ENCODE results near the gene CTDSPL.

CTDSPL gene

DNA sequence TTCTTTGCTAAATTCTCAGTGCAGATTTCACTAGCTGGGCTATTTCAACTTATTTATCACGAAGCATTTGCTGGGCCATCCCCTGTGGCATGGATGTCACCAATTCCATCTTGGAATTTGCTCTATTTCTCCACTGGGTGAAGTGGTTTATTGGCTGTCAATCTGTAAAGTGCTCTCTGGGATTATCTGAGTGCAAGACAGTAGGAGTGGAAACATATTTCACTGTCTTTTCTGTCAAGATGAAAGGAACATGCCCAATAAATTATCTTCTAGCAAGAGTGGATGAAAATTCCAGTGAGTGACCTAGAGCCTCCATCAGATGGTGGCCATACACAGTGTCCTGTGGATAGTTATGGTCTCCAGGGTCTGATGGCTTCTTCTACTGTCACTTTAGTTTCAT, 25.1 kb upstream of the CTDSPL start:
- Mint-ChIP-seq H3K27me3 (no peaks in the 10 kb centered on the region), H3K36me3 (no peaks in the 10 kb centered on the region), H3K4me1 (no peaks in the 10 kb centered on the region), H3K9me3 (no peaks in the 10 kb centered on the region), H3K27ac (no peak overlapping the region), H3K4me3 (no peak overlapping the region)

DNA sequence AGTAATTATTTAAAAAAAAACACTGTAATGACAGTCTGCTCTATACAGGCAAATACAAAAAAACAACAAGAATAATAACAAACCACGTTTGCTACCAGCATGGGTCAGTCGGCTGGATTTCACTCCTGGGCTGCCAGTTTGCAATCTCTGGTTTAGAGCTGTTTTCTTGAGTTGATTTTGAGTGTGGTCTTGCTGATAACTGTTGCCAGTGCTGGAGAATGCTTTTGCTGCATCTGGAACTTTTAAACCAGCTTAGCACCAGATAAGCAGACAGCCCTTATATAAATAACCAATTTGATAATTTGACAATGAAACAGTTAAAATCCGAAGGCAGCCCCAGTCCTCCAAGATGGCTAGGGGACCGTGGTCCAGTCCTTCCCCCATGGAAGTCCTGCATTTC, 14.0 kb upstream of the CTDSPL start:
- Mint-ChIP-seq H3K4me3 (no peak overlapping the region), H3K36me3 (no peaks in the 10 kb centered on the region), H3K9me3 (no peaks in the 10 kb centered on the region), H3K4me1 (no peaks in the 10 kb centered on the region), H3K27me3 (no peaks in the 10 kb centered on the region), H3K27ac (no peak overlapping the region)

DNA sequence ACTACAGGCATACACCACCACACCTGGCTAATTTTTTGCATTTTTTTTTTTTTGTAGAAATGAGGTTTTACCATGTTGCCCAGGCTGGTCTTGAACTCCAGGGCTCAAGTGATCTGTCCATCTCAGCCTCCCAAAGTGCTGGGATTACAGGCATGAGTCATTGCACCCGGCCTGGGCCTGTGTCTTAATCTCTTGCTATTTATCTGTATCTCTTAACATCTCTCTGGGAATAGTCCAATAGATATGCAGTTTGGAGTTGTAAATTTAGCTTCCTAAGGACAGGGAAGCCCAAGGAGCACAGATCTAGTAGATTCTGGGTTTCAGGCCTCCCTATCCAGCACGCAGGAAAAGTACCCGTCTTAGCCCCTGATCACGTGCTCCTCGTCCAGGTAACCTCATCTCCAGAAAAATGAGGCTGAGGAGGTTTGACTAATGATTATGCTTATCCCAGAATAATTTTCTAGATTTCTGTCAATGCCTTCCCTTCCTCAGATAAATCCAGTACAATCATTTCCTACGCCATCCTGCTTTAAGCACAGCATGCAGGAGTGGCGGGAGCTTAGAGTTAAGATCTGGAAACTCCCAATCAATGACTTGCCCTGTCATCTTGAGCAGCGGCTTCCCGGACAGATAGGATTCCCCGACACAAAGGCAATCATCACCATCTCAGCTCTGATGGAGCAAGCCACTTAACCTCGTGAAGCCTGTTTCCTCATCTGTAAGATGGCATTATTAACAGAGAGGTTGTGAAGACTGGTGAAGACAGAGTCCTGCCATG, 12.3 kb upstream of the CTDSPL start:
- no peaks in the 10 kb centered on the region for H3K9me3 Mint-ChIP-seq
- H3K27me3 Mint-ChIP-seq, result no peaks in the 10 kb centered on the region
- H3K36me3 Mint-ChIP-seq, result no peaks in the 10 kb centered on the region
- no peak overlapping the region for H3K4me3 Mint-ChIP-seq
- no peak overlapping the region for H3K27ac Mint-ChIP-seq
- no peaks in the 10 kb centered on the region for H3K4me1 Mint-ChIP-seq

DNA sequence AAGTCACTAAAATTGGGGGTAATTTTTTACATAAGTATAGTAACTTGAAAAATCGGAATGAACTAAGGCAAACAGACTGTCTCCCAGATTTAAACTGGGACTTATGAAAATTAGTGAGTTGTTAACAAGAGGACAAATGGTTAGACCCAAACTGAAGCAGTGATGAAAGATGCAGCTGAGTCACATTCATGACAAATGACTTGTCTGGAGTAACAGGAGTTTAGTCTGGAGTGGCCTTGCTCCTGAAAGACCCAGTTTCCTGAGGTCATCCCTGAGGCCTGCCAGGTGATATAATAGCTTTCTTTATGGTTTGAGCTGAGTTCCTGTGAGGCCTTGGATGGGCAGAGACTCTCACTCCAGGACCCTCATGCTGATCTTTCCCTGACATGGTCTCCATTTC, 9.6 kb upstream of the CTDSPL start:
- Mint-ChIP-seq H3K27ac (no peak overlapping the region), H3K4me1 (no peaks in the 10 kb centered on the region), H3K36me3 (no peaks in the 10 kb centered on the region), H3K9me3 (no peaks in the 10 kb centered on the region), H3K4me3 (no peak overlapping the region), H3K27me3 (no peaks in the 10 kb centered on the region)

DNA sequence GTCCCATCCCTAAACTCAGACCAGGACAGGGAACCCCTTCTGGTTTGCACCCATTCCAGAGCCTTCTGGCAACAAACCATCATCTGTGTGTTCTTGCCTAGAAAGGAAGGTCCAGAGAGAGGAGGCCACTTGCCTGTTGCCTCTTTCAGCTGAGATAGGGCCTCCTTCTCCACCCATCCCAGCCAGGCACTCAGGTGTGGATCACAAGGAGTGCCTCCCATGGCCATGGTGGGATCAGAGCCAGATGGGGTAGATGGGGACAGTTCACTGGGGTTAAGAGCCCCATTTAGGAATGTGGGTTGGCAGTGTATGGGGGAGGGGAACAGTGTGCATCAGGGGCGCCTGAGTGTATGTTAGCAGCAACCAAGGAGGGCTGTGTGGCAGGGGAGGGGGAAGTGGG, 8.9 kb upstream of the CTDSPL start:
- Mint-ChIP-seq H3K27ac (no peak overlapping the region), H3K27me3 (no peaks in the 10 kb centered on the region), H3K9me3 (no peaks in the 10 kb centered on the region), H3K4me1 (no peaks in the 10 kb centered on the region), H3K36me3 (no peaks in the 10 kb centered on the region), H3K4me3 (no peak overlapping the region)

DNA sequence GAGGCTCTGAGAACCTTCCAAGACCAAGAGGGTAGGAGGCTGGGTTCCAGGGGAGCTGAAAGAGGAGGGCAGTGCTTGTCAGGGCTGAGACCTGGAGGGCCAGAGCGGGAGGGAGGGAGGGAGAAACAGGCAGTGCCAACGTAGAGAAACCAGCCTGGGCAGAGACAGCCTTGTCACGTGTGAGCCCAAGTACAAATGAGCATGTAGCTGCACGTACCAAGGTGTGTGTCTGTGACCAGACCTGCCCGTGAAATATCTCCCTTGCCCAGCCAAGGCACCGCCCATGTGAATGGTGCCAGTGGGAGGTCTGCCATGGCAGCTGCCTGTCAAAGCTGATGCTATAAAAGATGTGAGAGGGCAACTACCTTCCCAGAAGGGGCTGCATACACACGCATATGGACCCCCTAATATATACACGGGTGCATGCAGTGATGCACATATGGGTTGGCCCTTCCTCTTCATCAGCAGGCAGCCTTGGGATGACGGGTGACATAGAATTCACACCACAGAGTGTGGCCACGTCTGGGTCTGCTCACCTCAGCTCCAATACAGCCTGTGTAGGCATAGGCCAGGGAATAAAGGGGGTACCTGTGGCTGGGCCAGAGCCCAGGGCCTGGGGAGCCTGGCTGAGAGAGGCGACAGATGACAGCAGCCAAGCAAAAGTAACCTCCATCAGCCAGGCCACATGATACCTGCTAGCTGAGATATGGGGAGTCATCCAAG, 7.8 kb upstream of the CTDSPL start:
- H3K9me3 Mint-ChIP-seq, result no peaks in the 10 kb centered on the region
- no peak overlapping the region for H3K27ac Mint-ChIP-seq
- H3K27me3 Mint-ChIP-seq, result no peaks in the 10 kb centered on the region
- no peaks in the 10 kb centered on the region for H3K4me1 Mint-ChIP-seq
- H3K36me3 Mint-ChIP-seq, result no peaks in the 10 kb centered on the region
- H3K4me3 Mint-ChIP-seq, result no peak overlapping the region

DNA sequence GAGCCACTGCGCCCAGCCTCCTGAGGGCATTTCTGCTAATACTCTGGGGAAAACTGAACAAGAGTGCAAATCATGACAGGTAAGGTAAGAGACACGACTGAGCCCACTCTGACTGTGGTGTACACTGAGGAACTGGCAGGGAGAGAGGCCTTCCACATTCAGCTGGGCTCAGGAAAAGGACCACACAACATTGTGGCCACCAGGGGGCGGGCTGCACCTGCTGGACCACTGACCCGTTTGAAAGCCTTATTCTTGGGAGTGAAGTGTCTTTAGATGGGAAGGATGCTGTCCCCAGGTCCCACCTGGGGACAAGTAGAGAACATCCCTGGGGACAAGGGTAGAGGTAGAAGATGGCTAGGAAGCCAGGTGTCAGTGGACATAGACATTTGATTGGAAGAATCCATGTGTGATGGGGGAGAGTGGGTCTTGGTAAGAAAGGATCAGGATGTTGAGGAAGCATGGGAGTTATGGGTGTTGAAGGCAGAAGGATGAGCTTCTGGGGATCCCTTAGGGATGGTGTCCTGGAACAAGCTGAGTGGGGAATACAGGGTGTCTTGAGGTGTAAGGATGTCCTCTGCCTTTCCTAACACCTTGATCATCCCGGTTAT, 6.2 kb upstream of the CTDSPL start:
- H3K4me3 Mint-ChIP-seq, result no peak overlapping the region
- no peaks in the 10 kb centered on the region for H3K9me3 Mint-ChIP-seq
- H3K27ac Mint-ChIP-seq, result peak overlapping the region; percentile 53

DNA sequence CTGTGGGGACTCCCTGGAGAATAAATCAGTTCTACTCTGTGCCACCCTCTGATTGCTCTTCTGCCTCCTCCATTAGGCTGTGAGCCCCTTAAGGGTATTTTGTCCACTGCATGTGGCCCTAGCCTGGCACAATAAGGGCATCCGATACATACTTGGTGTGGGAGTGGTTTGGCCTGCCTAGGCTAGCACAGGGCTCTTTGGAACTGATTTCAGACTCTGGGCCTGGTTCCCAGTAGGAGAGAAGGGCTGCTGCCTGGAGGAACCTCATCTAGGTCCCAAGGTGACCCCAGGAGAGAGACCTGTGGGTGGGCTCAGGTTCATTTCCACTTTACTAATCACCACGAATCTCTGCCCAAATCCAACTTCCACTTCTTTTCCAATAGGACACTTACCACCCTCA, 5.3 kb upstream of the CTDSPL start:
- peaks cover 13% of the 10 kb centered on the region for H3K4me1 Mint-ChIP-seq
- no peak overlapping the region for H3K4me3 Mint-ChIP-seq
- H3K27ac Mint-ChIP-seq, result no peak overlapping the region
- no peaks in the 10 kb centered on the region for H3K36me3 Mint-ChIP-seq
- no peaks in the 10 kb centered on the region for H3K27me3 Mint-ChIP-seq
- H3K9me3 Mint-ChIP-seq, result no peaks in the 10 kb centered on the region

More for the DNA sequence above, 6.2 kb upstream of the CTDSPL start:
- H3K4me1 Mint-ChIP-seq, result peaks cover 7% of the 10 kb centered on the region
- H3K27me3 Mint-ChIP-seq, result no peaks in the 10 kb centered on the region
- no peaks in the 10 kb centered on the region for H3K36me3 Mint-ChIP-seq

DNA sequence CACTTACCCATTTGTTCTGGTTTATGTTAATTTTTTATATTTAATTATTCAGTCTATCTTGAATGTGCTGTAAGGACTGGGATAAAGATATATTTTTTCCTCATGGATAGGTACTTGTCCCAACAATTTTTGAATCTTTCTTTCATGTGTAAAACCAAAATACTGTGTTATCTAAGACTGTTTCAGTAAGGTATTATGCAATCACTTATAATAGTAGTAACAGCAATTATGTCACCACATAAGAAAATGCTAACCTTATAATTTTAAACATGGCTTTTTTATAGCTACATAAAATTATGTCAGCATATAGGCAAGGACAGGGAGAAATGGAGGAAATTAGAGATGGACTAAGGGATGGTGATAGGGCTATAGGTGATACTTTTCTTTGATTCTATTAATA, 2.9 kb upstream of the CTDSPL start:
- H3K27me3 Mint-ChIP-seq, result no peaks in the 10 kb centered on the region
- H3K27ac Mint-ChIP-seq, result peak overlapping the region; percentile 85
- H3K9me3 Mint-ChIP-seq, result no peaks in the 10 kb centered on the region
- H3K4me3 Mint-ChIP-seq, result peak overlapping the region; percentile 9
- H3K36me3 Mint-ChIP-seq, result no peaks in the 10 kb centered on the region
- peaks cover 19% of the 10 kb centered on the region for H3K4me1 Mint-ChIP-seq

DNA sequence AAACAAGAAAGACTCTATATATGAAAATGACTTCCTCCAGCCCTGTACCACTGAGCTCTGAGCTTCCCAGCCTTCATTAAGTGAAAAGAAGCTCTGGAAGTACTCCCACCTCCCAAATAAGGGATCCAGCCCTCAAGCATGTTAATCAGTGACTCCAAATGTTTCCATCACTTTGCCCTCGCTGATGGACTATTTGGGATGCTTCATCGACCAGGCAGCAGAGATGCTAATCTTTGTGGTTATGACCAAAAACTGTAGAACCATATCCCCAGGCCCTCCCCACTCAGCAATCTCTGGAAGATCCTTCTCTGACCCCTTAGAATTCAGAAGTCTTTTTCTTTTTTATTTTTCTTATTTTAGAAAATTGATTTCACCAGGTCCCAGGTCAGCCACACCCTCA, 2.3 kb upstream of the CTDSPL start:
- H3K9me3 Mint-ChIP-seq, result no peaks in the 10 kb centered on the region
- H3K4me1 Mint-ChIP-seq, result peaks cover 19% of the 10 kb centered on the region
- H3K27me3 Mint-ChIP-seq, result no peaks in the 10 kb centered on the region
- no peaks in the 10 kb centered on the region for H3K36me3 Mint-ChIP-seq
- H3K27ac Mint-ChIP-seq, result no peak overlapping the region
- no peak overlapping the region for H3K4me3 Mint-ChIP-seq

DNA sequence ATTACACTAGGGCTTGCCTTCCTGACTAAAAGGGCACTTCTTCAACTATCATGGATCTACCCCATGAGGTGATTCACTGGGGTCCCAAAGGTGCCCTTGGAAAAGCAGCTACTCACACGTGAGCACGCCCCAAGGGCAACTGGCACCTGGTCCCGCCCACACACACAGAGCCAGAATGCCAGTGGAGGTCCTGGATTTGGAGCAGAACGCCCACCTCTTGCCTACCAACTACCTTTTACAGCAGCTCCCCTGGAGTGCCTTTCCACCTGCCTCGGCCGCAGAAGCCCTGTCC, 1.8 kb upstream of the CTDSPL start:
- no peaks in the 10 kb centered on the region for H3K36me3 Mint-ChIP-seq
- no peaks in the 10 kb centered on the region for H3K27me3 Mint-ChIP-seq
- peak overlapping the region; percentile 83 for H3K4me3 Mint-ChIP-seq
- no peak overlapping the region for H3K27ac Mint-ChIP-seq
- no peaks in the 10 kb centered on the region for H3K9me3 Mint-ChIP-seq
- H3K4me1 Mint-ChIP-seq, result peaks cover 19% of the 10 kb centered on the region

DNA sequence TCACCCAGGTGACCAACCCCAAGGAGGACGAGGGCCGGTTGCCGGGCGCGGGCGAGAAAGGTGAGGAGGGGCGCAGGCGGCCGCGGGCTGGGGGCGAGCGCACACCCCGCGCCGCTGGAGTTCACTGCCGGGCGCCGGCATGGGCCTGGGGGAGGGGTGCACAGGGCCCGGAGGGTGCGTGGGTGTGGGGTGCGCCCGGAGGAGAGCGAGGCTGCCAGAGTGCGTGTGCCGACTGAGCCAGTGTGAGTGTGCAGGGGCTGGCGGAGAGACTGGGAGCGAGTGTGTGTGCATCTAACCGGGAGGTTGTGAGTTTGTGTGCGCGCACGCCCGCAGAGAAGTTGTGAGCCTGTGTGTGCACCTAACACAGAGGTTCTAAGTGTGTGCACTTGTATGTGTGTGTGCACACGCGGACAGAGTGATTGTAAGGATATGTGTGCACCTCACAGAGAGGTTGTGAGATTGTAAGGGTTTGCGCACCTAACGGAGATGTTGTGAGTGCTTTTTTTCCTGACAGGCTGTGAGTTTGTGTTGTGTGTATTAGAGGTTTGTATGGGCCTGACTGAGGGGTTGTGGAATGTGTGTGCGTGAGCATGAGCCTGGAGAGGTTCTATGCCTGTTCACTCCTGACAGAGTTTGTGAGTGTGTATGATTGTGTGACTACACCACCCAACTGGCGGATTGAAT, 681 bp downstream of the CTDSPL start:
- peak overlapping the region; percentile 78 for H3K4me3 Mint-ChIP-seq
- no peak overlapping the region for H3K27ac Mint-ChIP-seq
- H3K36me3 Mint-ChIP-seq, result no peaks in the 10 kb centered on the region
- no peaks in the 10 kb centered on the region for H3K27me3 Mint-ChIP-seq
- H3K9me3 Mint-ChIP-seq, result no peaks in the 10 kb centered on the region
- peaks cover 19% of the 10 kb centered on the region for H3K4me1 Mint-ChIP-seq

DNA sequence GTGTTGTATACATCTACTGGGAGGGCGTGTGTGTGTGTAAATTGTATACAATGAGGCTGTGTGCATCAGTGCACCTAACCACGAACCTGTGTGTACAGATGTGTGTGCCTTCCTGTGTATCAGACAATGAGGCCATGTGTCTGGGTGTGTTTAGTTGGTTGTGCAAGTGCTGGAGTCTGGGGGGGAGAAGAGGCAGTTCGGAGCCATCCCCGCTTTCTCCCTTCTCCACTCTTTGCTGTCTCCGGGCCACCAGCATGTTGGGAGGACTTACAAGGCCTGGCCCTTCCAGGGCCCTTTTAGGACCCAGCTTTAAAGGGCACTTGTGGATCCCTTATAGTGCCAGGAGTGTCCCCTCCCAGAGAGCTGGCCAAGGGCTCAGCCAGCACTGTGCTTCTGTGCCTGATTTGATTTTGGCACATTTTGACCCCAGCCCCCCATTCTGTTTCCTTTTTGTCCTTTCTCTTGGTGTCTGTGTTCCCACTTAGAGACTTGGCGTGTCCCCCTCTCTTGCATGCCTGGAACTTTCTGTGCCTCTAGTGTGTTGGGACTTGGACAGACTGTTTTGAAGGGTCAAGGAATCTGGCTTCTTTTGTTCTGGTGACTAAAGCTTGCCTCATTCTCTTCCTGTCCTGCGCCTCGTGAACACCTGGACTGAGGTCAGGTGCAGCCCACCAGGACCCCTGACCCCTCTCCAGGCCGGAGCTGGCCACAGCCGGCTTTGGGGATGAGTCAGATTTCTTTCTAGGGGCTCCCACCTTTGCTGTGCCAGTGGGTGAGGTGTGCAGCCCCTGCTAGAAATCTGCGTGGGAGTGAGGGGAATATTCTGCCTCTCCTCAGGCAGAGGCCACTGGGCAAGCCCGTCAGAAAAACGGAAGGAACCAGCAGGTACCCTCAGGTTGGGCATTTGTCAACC, 1.5 kb downstream of the CTDSPL start:
- Mint-ChIP-seq H3K4me3 (peak overlapping the region; percentile 78), H3K9me3 (no peaks in the 10 kb centered on the region), H3K27ac (no peak overlapping the region), H3K36me3 (no peaks in the 10 kb centered on the region), H3K27me3 (no peaks in the 10 kb centered on the region), H3K4me1 (peaks cover 19% of the 10 kb centered on the region)

DNA sequence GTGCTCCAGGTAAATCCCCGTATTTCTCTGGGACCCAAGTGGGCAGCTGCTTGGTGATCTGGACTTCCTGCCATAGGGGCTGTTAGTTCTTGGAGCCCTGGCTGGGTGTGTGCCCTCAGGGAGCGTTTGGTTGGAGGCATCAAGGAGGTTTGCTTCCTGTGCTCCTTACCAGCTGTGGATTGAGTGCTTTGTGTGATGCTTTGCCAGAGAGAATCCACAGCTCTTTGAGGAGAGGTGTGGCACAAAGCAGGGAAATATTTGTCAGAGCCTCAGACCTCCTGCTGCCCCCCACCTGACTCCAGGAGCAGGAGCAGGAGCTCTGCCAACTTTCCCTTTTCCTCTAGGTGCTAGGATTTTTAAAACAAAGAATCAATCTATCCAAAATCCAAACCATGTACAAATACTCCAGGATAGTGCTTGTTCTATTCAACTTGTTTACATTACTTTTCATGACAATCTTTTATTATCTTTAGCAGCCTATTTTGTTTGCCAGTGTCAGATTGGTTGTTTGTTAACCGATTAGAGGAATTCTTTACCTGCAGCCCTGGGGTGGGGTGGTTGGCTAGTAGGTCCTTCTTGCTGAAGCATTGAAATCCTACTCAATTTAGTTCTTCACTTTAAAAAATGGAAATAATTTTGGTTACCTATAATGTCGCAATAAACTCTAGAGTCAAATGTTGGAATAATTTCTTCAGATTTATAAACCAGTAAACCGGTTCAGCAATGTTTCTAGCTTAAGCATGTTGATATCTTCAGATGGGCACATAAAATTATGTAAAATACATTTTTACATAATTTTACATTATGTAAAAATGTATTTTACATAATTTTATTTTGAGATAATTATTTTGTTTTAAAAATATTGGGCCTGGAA, 2.5 kb downstream of the CTDSPL start:
- H3K27ac Mint-ChIP-seq, result peak overlapping the region; percentile 12
- H3K36me3 Mint-ChIP-seq, result no peaks in the 10 kb centered on the region
- H3K4me3 Mint-ChIP-seq, result no peak overlapping the region
- H3K4me1 Mint-ChIP-seq, result peaks cover 19% of the 10 kb centered on the region
- no peaks in the 10 kb centered on the region for H3K9me3 Mint-ChIP-seq
- H3K27me3 Mint-ChIP-seq, result no peaks in the 10 kb centered on the region
